Measurements from ENCODE around the gene DNAJB8.

DNA sequence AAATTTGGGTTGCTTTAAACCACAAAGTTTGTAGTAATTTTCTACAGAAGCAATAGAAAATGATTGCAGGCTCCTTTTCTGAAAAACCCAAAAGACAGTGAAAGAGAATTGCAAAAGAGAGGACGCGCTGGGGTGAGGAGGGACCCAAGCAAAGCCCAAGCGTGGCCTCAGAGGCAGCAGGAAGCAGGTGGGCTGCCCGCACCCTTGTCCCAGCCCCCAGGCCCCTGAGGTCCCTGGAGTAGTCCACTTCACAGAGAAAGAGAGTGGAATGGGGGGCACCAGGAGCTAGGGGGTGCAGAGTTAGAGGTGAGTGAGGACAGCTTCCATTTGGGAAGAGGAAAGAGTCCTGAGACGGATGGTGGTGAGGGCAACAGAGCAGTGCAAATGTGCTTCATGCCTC is 11.6 kb downstream of the DNAJB8 start:
- TF ChIP-seq, protein P1, sequence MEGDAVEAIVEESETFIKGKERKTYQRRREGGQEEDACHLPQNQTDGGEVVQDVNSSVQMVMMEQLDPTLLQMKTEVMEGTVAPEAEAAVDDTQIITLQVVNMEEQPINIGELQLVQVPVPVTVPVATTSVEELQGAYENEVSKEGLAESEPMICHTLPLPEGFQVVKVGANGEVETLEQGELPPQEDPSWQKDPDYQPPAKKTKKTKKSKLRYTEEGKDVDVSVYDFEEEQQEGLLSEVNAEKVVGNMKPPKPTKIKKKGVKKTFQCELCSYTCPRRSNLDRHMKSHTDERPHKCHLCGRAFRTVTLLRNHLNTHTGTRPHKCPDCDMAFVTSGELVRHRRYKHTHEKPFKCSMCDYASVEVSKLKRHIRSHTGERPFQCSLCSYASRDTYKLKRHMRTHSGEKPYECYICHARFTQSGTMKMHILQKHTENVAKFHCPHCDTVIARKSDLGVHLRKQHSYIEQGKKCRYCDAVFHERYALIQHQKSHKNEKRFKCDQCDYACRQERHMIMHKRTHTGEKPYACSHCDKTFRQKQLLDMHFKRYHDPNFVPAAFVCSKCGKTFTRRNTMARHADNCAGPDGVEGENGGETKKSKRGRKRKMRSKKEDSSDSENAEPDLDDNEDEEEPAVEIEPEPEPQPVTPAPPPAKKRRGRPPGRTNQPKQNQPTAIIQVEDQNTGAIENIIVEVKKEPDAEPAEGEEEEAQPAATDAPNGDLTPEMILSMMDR (IDR thresholded peaks at IDR 0.05), result no peak
- TF ChIP-seq POLR2A (IDR thresholded peaks at IDR 0.05), result no peak
